Body of pancreas (tissue), 4 donors: ENCODE measurements around the gene SPATS1. TPM values are rescaled to one million over a fixed set of nuclear protein-coding genes. Genes with fewer than 3 reads are reported as not detected.
"Not testable (repeated sequence)": the region's sequence is repeated elsewhere in the genome, so short reads cannot be mapped to it uniquely, and the experiment has no call there.

Experiments used
- ATAC-seq: fragments of 150-250 bp; one replicate; pipeline ENCODE4 v1.9.1; 2016
- DNase-seq, 4 donors: peaks; one replicate each; pipeline ENCODE4 v3.0.0-alpha.2; 2019
- H3K27ac ChIP-seq, 4 donors: fragments of 200-600 bp; sonication (generic); 1 replicate in 3 of 4; 2 replicates in 1 of 4; pipeline versions ENCODE4 v1.5.1 to v1.6.1; 2016 to 2019; ENCODE audit warnings: mild to moderate bottlenecking in 1 of 4, mixed read lengths in 1 of 4, moderate library complexity in 1 of 4
- H3K27me3 ChIP-seq, 2 donors: fragments of 200-600 bp; sonication (generic); one replicate each; pipeline ENCODE4 v1.6.0; 2016; ENCODE audit warnings: mild to moderate bottlenecking in 1 of 2
- H3K36me3 ChIP-seq, 2 donors: fragments of 200-600 bp; sonication (generic); replicated peaks in 1 of 2; 2 replicates each; pipeline ENCODE4 v1.5.1; 2016; ENCODE audit warnings: low read depth in 2 of 2; ENCODE audit not compliant: insufficient read depth in 1 of 2
- H3K4me1 ChIP-seq: fragments of 200-600 bp; sonication (generic); one replicate; pipeline ENCODE4 v1.6.0; 2016
- H3K4me3 ChIP-seq, 2 donors: fragments of 200-600 bp; sonication (generic); 1 replicate in 1 of 2; 2 replicates in 1 of 2; pipeline ENCODE4 v1.5.1; 2016 to 2019
- H3K9me3 ChIP-seq, 3 donors: fragments of 200-600 bp; sonication (generic); 1 replicate in 2 of 3; 2 replicates in 1 of 3; pipeline ENCODE4 v1.5.1; 2016
- CTCF ChIP-seq, 7 experiments: fragments of 450-650 bp in 4 of 7; fragments of 200-600 bp in 3 of 7; sonication (generic) in 3 of 7; IDR thresholded peaks; one replicate each; pipeline ENCODE4 v1.5.1; 2016 to 2019; ENCODE audit warnings: antibody characterized with exemption in 7 of 7
- POLR2A ChIP-seq, 3 donors: fragments of 450-650 bp; IDR thresholded peaks; one replicate each; pipeline ENCODE4 v1.6.1; 2016; ENCODE audit warnings: antibody characterized with exemption in 3 of 3, mild to moderate bottlenecking in 2 of 3
- WGBS, 2 donors: methylation state at CpG; one replicate each; pipeline ENCODE4 v1.1.5; 2017; 5-methylcytosine and 5-hydroxymethylcytosine counted together
- intact Hi-C: fragments of 100-400 bp; cut with DNase I; formaldehyde crosslinking; loops from one replicate; pipeline ENCODE4 v1.15.1; 2023
- total RNA-seq, 2 donors: library from RNA; depleted of rRNA; stranded (reverse); fragments of >200 nt; gene quantifications; one replicate each; pipeline ENCODE4 v1.1.0, GENCODE V29; 2016

SPATS1 gene
- total RNA-seq, 2 donors from 2014 or later, result not detected

DNA sequence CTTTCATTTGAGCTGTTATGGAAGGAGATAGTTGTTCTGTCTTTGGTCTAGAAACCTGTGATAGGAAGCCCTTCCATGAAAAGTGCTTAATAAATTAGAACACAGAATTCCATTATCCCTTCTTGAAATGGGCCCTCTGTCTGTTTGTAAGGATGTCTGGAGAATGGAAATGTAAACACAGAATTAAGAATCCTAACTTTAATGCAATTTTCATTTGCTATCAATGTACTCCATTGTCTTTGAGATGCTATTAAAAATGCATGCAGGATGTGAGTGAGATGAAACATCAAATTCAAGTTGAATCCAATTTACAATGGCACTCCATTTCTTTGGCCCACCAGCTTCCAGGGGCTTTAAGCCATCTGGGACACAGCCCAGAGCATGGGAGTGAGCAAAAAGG, 15.4 kb upstream of the SPATS1 start:
- DNase-seq, result no peak
- Histone ChIP-seq H3K9me3 (no peaks in the 10 kb centered on the region), H3K36me3 (no peaks in the 10 kb centered on the region), H3K27ac (no peak overlapping the region), H3K27me3 (no peaks in the 10 kb centered on the region), H3K4me3 (no peak overlapping the region), H3K4me1 (no peaks in the 10 kb centered on the region)
- no peak for ATAC-seq
- TF ChIP-seq POLR2A (IDR thresholded peaks at IDR 0.05), result no peak
- no peak for TF ChIP-seq CTCF (IDR thresholded peaks at IDR 0.05)
- intact Hi-C loops, result no loop called here

DNA sequence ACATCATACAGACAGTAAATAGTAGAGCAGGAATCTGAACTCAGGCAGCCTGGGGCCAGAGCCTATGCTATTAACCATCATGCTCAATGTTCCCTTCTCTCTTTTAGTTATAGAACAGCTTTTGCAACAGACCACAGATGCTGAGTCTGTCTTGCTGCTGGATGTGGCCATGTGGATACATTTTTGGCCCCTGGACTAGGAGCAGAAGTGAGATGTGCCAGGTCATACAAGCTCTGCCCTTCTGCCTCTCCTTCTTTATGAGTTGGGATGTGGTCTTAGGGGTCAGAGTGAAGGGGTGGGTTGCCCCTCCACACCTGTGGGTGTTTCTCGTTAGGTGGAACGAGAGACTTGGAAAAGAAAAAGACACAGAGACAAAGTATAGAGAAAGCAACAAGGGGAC, 14.7 kb upstream of the SPATS1 start:
- TF ChIP-seq POLR2A (IDR thresholded peaks at IDR 0.05) (no peak), CTCF (IDR thresholded peaks at IDR 0.05) (no peak)
- intact Hi-C loops, result no loop called here
- Histone ChIP-seq H3K4me3 (no peak overlapping the region), H3K4me1 (no peaks in the 10 kb centered on the region), H3K27ac (no peak overlapping the region), H3K27me3 (no peaks in the 10 kb centered on the region), H3K36me3 (no peaks in the 10 kb centered on the region), H3K9me3 (no peaks in the 10 kb centered on the region)
- no peak for DNase-seq
- WGBS, 2 donors, result 33 to 62% methylated on average over 2 of the region's 2 CpGs
- no peak for ATAC-seq

- 24 to 29% methylated on average over 5 to 7 of the region's 9 CpGs for WGBS, 2 donors
- H3K27me3 ChIP-seq, H3K27ac ChIP-seq, intact Hi-C loops, H3K9me3 ChIP-seq, ATAC-seq, H3K36me3 ChIP-seq, H3K4me1 ChIP-seq, H3K4me3 ChIP-seq, DNase-seq: not testable (repeated sequence)
Observed at GRCh38 chr6:44328203-44328602, 14.2 kb upstream of the SPATS1 start.

DNA sequence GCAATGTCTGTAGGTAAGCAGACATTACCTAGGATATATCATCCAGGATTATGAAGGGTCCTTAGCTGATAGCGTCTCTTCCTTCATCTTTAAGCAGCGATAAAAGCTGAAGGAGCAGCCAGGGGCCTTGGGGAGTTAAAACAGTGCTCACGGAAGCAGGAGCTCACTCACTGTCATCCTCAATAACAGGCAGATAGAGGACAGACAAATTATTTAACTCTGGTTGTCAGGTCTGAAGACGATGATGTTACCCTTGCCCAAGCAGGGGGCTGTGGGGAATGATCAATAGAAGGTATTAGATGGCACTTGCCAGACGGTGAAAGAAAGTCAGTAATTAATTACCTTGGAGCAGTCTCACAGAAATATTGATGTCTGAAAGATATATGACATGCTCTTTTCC, 12.6 kb upstream of the SPATS1 start:
- no peak for DNase-seq
- ATAC-seq, result no peak
- Histone ChIP-seq H3K4me1 (no peaks in the 10 kb centered on the region), H3K27me3 (no peaks in the 10 kb centered on the region), H3K27ac (no peak overlapping the region), H3K36me3 (no peaks in the 10 kb centered on the region), H3K4me3 (no peak overlapping the region), H3K9me3 (no peaks in the 10 kb centered on the region)
- 51 to 60% methylated on average over 5 of the region's 5 CpGs for WGBS, 2 donors
- intact Hi-C loops, result loop anchor here (10.0 kb wide), 1 partner anchor 235 kb away; no protein-coding TSS in a partner anchor
- no peak for TF ChIP-seq CTCF (IDR thresholded peaks at IDR 0.05)
- TF ChIP-seq POLR2A (IDR thresholded peaks at IDR 0.05), result no peak

- ATAC-seq, result no peak
- 55 to 60% methylated on average over 7 of the region's 7 CpGs for WGBS, 2 donors
- intact Hi-C loops, result loop anchor here (10.0 kb wide), 1 partner anchor 238 kb away; no protein-coding TSS in a partner anchor
Observed at GRCh38 chr6:44332585-44332984, 9.9 kb upstream of the SPATS1 start.

More at GRCh38 chr6:44332585-44332984, 9.9 kb upstream of the SPATS1 start:
- H3K27ac ChIP-seq, result no peak overlapping the region
- no peaks in the 10 kb centered on the region for H3K27me3 ChIP-seq
- no peak for TF ChIP-seq POLR2A (IDR thresholded peaks at IDR 0.05)
- no peak for TF ChIP-seq CTCF (IDR thresholded peaks at IDR 0.05)
- no peaks in the 10 kb centered on the region for H3K4me1 ChIP-seq
- no peak for DNase-seq
- H3K4me3 ChIP-seq, result no peak overlapping the region
- H3K9me3 ChIP-seq, result no peaks in the 10 kb centered on the region
- H3K36me3 ChIP-seq, result no peaks in the 10 kb centered on the region
